GM21515 (cell line): ENCODE measurements around the gene ZNF511.

ENCODE experiments used
- ATAC-seq: cut with Tn5 transposase; IDR thresholded peaks from one replicate; pipeline ENCODE4 v1.9.1; 2021; ENCODE audit not compliant: unreplicated experiment

Gene ZNF511

DNA sequence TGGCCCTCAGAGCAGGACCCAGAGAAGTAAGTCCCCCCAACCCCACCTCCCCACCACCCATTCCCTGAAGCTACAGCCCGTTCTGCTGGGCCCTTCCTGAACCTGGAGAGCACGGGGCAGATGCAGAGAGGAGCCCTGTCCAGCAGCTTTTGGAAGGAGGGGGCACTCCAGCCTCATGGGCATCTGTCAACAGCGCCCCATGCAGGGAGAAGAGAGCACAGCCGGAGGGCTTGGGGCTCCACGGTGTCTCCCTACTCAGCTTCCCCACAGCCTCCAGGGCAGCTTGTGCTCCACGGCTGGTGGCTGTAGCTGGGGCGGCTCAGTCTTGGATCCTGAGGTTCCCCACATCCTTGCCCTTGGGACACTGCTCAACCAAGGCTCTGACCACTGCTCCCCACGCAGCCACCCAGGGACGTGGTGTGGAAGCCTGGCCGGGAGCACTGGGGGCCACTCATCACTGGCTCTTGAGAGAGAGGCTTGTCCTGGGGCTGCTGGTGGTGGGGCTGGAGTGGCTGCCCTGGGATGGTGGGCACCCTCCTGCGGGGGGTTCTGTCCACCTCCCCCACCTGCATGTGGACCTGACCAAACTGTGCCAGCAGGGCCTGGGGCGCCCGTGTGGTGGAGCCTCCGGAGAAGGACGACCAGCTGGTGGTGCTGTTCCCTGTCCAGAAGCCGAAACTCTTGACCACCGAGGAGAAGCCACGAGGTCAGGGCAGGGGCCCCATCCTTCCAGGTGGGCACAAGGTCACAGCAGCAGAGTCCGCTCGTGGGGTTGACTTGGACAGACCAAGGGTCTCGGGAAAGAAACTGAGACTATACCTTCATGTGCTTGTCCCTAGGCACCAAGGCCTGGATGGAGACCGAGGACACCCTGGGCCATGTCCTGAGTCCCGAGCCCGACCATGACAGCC is 42.9 kb downstream of the ZNF511 start:
- no peak for ATAC-seq

DNA sequence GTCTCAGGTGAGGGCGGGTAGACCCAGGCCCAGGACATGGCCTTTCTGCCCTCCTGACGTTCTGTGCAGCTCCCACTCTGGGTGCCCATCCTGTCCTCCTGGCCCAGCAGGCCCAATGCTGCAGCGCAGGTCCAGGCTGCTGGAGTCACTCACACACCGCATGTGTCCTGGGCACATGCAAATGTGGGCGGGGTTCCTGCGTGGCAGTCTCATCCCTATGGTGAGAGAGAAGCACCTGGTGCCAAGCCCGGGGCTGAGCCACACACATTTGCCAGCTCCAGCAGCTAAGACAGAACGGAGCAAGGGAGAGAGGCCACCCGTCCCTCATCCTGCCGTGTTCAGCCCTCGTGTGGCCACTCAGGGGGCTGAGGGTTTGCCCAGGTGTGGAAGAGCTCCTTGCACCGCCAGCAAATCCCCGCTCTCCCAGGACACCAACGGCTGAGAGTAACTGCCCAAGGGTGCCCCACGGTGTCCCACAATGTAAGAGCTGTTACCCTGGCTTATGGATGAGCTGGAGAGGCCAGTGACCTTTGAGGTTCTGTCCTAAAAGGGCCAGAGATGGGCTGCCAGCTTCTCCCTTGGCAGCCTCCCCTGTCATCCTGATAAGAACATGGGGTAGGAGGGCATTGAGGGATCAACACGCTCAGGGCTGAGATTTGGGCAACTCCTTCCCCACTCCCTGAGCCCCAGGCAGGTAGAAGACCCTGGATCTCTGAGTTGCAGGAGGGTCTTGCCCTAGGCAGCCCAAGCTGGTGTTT is 44.7 kb downstream of the ZNF511 start:
- no peak for ATAC-seq

DNA sequence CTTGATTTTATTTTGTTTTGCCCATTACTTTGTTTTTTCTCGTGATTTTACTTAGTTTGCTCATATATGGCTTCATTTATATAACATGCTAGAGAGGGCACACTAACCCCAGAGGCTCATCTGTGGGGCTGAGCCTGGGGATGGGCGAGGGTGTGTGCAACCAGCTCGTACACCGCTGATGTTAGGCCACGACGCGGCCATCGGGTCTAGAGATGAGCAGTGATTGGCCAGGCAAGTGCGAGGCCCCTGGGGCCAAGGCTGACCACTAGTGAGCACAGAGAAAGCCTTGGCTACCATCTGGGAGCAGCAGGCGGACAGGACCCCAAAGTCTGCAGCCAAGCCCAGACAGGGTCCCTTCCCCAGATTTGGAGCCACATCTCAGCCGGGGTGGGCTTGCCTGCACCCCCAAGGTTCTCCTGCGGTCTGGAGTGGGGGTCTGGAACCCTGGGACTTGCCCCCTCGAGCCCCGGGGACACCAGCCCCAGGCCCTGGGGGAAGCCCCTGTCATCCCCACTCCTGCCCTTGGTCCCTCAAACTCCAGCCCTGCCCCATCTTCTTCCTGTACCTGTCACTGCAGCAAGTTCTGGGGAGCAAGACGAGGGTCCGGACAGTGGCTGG is 45.4 kb downstream of the ZNF511 start:
- ATAC-seq = no peak

GRCh38 chr10:133354672-133355240 is 46.0 kb downstream of the ZNF511 start:
- no peak for ATAC-seq

DNA sequence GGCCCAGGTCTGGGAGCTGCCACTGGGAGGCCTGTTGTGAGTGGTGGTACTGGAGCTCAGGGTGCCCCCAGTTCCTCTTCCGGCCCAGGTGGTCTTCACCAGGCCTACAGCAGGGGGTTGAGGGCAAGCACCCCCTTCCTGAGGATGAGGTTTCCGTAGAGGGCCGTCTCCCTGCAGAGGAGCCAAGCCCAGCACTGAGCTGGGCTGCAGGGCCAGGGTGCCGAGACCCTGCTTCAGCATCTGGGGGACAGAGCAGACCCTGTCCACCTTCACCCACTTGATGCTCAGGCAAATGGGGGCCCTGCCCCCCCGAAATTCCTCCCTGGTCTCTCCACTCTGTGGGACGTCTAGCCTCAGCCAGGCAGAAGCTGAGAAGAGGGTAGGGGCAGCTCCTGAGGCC is 46.6 kb downstream of the ZNF511 start:
- no peak for ATAC-seq

DNA sequence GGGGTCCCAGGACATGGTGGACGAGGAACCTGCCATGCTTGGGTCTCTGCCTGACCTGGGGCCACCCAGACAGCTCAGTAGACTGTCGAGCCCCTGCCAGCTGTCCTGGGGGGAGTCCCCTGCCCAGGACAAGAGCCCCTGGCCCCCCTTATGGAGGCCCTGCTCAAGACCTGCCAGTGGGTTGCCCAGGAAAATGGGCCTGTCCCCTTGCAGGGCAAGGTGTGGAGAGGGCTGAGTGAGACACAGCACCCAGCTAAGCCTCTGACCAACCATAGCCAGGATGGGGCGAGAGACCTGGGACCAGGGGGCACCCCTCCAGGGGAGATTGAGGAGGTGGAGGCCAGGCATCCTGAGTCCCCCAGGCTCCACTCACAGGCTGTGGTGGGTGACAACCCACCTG is 47.3 kb downstream of the ZNF511 start:
- ATAC-seq = no peak

DNA sequence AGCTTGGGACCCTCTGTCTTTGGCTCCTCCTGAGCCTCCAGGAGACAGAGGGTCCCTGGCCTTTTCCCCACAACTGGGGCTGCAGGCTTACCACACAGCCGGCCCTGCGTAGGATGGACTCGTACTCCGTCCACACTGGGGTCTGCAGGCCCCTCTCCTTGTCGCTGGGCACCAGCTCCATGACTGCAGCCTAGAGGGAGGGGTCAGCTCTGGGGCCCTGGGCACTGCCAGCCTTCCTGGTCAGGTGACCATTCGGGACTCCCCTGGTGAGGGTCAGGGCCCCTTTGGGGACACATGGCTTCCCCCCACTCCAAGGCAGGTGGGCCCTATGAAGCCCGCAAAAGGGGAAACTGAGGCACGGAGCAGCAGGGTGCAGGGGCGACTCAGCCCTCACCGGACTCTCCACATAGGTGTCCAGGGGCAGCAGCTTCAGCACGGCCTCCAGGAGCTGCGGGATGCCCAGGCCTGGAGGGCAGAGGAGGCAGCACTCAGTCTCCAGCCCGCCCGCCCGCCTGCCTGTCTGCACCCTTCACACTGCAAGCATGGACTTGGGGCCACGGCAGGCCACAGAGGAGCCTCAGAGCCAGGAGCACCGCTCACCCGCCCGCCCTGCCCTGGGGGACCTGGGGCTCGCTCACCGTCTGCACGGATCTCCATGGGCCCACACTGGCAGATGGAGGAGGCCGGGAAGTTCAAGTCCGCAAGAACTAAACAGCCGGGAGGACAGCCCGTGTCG is 48.0 kb downstream of the ZNF511 start:
- no peak for ATAC-seq

GRCh38 chr10:133357285-133358161 is 48.8 kb downstream of the ZNF511 start, which contains the start of gene FUOM:
Gene FUOM, minus strand, starts transcription at chr10:133358019. Its CDS starts 12 bp downstream, at chr10:133358007.
- peak; percentile 57 for ATAC-seq

GRCh38 chr10:133358162-133358924 is 49.6 kb downstream of the ZNF511 start:
- ATAC-seq = no peak

GRCh38 chr10:133358925-133359310 is 50.2 kb downstream of the ZNF511 start:
- no peak for ATAC-seq

- ATAC-seq = no peak
These were observed 50.8 kb downstream of the ZNF511 start for GRCh38 chr10:133359554-133359971.

- no peak for ATAC-seq
These were observed 51.4 kb downstream of the ZNF511 start for GRCh38 chr10:133359972-133360610.

DNA sequence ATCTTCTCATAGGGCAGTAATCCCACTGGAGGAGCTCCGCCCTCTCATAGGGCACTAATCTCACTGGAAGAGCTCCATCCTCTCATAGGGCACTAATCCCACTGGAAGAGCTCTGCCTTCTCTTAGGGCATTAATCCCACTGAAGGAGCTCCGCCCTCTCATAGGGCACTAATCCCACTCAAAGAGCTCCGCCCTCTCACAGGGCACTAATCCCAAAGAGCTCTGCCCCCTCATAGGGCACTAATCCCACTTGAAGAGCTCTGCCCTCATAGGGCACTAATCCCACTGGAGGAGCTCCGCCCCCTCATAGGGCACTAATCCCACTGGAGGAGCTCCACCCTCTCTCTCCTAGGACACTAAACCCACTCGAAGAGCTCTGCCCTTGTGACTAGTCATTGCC is 52.5 kb downstream of the ZNF511 start:
- no peak for ATAC-seq

GRCh38 chr10:133361773-133362441 is 53.2 kb downstream of the ZNF511 start:
- no peak for ATAC-seq
